ENCODE measurements around the gene GCC1.
"Not testable (repeated sequence)": the region's sequence is repeated elsewhere in the genome, so short reads cannot be mapped to it uniquely, and the experiment has no call there.

The GCC1 gene

DNA sequence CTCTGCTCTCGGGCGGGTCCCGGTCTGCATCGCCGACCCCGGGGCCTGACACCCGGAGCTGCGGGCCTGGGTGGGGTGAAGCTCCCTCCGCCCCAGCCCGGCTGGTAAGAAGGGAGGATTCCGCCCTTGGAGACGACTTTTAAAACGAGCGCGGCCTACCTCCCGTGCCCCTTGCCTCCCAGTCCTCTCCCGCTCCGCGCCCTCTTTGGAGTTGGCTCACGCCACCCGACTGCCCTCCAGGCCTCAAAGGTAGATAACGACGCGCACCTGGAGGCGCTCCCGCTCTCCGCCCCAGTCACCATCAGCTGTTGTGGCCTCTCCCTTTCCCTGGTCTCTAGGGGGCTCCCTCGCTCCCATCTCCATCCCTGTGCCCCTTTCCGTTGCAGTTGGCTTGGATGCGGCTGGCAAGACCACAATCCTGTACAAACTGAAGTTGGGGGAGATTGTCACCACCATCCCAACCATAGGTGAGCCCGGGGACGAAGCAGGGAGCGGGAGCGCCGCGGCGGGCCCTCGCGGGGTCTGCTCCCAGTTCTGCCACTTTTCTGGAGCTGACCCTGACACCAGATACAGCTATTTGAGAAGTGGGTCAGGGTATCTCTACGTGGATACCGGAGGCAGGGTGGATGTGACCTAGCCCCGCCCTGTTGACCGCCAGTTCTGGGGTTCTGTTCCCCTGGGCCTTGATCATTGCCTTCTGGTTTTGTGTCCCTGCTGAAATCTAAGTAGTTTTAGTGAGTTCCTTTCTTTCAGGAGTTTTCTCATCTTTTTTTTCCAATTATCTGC, 3.5 kb upstream of the GCC1 start:
- DNase-seq: peak; percentile 70

DNA sequence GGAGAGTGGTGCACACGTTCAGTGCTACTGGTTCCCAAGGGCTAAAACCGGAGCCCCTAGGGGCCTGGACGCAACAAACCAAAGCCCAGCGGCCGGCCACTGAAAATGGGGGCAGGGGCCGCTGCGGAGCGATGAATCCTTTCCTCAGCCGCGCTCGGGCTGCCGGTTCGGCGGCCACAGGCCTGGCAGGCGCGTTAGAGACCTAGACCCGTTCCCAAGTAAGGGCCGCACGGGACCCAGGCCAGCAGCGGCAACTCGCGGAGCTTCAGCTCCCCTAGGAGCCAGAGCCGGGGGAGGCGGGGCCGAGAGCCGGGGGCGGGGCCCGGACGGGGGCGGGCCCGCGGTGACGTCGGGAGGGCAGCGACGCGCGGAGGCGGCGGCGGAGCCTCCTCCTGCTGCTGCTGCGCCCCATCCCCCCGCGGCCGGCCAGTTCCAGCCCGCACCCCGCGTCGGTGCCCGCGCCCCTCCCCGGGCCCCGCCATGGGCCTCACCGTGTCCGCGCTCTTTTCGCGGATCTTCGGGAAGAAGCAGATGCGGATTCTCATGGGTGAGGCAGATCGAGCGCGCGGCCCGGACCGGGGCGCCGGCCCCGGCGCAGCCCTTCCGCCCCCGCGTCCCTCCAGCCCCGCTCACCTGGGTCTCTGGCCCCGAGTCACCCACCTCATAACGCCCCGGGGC, 2.8 kb upstream of the GCC1 start, which contains the start of gene ARF5:
Gene ARF5, plus strand, starts transcription at position 393 of the 678 bp plus-strand sequence. Its CDS starts 88 bp downstream, at position 481.
- peak; percentile 94 for DNase-seq

DNA sequence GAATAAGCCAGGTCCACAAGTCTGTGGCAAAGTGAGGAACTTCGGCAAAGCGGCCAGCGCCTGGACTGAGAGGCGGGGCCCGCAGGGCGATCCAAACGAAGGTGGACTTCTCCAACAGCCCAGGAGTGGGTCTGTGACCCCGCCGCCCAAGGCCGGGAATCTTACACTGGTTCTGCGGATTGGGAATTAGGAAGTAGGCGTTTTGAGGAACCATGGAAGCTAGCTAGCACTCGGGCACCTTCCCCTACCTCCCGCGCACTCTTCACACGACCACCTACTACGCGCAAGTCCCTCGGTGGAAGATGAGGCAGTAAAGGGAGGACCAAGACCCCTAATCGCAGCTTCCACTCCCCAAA, 2.2 kb upstream of the GCC1 start:
- no peak for DNase-seq

DNA sequence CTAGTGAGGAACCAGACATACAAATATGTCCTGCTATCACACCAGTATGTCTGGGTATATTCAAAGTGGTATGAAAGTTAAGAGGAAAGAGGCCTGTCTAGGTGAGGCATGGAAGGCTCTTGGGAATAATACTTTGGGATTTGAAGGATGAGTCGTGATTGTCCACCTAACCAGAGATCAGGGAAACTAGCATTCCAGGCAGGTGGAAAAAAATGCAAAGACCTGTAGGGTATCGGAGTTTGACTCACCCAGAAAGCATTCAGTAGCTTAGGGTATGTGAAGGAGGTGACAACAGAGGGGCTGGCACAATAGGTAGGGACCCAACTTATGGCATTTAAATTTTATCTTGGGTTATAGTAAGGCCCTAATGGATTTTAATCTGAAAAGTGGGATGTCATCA, 950 bp upstream of the GCC1 start:
- DNase-seq: no peak

DNA sequence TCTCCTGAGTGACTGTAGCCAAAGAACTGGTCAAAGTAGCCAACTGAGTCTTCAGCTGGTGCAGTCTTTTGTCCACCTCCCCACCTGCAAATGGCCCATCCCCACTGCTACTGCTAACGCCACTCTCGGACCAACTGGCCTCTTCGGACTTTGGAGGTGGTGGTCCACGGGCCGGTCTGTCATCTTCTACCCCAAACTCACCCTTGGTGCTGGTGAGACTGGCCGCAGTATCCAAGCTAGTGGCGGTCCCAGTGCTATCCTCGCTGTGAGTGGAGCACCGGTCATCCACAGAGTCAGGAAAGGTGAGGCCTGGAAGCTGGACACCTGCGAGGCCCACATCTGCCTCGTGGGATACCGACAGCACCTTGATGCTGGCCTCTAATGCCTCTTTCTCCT, 750 bp downstream of the GCC1 start:
- DNase-seq: no peak

DNA sequence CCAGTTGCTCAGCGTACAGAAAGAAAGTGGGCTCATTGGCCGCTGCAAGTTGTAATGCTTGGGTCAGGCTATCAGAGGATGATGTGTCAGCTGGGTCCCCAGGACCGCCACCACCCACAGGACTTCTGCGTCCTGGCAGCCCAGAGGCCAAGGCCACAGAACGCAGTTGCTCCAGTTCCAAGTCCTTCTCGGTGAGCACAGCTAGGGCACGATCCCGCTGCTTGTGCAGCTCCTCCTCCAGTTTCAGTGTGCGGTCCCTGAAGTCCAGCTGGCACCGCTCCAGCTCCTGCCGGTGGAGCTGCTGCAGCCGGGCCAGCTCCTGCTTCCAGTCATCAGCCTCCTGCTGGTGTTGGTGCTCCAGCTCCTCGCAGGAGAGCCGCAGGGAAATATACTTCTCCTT, 3.0 kb downstream of the GCC1 start:
- no peak for DNase-seq

DNA sequence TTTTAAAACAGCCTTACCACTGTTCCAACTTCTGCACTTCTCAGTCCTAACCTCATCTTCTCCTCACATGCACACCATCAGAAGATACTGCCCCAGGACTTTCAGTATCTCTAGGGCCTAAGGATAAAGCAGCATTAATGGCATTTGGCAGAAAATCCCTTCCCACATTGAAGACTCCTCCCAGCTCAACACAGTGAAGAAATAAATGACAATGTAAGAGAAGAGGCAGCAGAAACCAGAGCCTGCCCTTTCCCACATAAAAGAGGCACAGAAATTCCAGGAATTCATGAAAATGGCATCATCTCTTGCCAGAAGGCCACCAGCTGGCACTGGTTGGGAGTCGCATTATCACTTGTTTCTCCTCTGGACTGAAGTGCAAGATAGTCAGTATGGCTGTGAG, 3.7 kb downstream of the GCC1 start:
- no peak for DNase-seq

DNA sequence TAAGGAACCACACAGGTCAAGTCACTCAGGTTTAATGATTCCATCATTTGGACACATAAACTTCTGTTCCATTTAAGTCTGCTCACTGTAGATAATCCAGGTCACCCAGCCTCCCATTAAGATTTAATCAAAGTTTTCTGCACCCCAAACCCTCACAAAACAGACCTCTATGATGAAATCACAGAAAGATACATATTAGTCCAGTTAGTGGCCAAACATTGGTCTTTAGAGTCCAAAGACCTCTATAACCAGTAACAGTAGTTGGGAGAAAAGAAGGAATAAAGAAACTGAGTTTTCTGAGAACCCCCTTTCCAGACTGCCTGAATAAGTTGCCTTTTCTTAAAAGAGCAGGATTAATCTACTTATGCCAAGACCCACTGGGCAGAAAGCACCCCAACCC, 4.8 kb downstream of the GCC1 start:
- no peak for DNase-seq

DNA sequence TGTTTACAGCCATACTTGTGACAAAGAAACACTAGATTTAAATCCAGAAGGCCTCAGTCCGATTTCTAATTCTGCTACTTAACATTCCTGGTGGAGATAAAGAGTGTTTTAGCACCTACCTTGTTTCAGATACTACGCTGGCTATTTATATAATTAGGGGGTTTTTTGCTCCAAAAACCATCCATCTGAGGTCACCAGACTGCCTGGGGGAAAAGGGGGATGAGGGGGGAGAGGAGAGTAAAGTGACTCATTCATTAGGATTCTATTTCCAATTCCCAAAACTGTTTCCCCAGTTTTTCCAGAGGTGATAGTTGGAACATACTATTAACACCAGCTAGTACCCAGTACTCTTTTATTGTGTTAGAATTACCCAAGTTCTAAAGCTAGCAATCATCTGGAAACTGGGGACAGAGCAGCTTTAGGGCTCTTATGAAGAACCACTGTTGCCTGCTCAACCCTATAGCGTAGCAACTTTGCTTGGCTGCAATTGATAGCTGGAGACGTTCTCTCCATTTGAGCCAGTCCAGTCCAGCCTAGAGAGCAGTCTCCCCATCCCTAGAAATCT, 6.6 kb downstream of the GCC1 start:
- DNase-seq: no peak

DNA sequence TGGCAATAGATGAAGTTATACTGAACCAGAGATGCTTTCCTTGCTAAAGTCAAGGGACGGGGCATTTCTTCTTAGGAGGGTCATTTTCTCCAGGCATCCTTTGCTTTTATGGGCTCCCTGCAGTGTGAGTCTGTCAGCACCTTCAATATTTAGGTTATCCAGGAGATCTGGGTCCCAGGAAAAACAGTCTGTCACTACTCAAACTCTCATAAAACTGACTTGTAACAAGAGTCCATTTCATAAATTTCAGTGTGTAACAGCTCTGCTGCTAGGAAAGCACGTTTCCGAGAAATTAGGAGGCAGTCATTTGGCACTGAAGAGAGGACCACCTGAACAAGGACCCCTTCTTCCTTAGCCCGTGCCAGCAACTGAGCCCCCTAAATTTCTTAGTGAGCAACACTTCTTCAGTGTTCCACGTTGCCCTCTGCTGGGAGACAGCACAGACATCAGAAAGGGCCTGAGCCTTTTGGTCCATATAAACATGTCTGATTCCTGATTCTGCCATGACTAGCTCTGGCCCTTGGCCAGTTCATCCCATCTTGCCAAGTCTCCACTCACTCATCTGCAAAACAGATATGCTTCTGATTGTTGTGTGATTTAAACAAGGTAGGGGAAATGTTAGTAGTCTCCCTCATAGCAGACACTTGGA, 7.2 kb downstream of the GCC1 start:
- DNase-seq: no peak

DNA sequence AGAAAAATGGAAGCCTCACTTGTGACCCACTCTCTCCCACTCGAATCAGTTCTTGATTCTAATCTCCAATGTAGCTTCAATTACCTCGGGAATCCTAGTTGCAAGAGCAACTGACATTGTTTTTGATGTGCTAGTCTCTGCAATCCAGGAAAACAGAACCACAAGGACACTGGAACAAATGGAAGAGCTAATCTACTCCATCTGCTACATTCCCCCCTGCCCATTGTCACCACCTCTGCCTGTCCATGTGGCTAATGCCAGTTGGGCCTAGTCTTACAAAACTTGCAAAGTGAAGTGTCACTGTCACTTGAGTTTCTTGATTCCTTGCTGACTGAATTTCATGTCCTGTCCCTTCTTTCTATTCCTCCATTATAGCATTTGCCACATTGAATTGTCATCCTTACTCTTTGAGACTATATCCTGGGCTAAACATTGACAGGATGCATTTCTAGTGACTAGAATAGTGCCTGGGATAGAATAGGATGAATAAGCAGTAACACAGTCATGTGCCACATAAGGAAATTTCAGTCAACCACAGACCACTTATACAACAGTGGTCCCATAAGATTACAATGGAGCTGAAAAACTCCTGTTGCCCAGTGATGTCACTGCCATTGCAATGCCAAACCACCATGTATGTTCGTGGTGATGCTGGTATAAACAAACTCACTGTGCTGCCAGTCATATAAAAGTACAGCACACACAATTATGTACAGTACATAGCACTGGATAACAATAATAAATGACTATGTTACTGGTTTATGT, 13.5 kb downstream of the GCC1 start:
- DNase-seq: no peak

DNA sequence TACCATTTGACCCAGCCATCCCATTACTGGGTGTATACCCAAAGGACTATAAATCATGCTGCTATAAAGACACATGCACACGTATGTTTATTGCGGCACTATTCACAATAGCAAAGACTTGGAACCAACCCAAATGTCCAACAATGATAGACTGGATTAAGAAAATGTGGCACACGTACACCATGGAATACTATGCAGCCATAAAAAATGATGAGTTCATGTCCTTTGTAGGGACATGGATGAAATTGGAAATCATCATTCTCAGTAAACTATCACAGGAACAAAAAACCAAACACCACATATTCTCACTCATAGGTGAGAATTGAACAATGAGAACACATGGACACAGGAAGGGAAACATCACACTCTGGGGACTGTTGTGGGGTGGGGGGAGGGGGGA, 17.4 kb downstream of the GCC1 start:
- DNase-seq: not testable (repeated sequence)

DNA sequence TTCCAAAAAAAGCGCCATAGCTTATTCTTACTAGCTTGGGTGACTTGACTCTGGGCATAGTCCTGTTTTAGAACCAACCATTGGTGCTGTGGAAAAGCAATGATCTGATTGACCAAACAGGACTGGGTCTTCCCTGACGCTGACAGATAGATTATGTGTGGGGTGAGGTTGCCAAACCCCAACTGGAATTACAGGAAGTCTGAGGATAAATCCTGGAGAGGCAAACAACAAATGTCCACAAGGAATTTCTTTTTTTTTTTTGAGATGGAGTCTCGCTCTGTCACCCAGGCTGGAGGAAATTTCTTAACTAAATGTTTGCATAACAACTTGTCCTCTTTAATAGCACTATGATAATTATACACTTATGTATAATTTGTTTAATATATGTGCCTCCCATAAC, 19.2 kb downstream of the GCC1 start:
- DNase-seq: no peak

DNA sequence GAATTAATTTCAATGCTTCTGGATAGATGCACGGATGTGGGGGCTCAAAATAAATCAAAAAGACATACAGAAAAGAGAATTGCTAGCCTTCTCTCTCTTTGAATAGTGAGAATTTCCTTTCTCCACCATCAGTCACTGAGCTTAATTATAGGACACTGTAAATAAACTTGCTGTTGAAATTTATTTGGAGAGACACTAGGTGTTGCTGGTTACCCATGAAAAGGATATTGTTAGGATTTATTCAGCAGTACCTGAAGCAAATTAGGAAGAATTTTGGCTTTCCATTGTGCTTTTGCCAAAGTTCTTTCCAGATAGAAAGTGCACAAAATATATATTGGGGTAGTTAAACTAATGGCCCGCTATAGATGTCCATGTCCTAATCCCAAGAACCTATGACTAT, 27.6 kb downstream of the GCC1 start:
- no peak for DNase-seq

DNA sequence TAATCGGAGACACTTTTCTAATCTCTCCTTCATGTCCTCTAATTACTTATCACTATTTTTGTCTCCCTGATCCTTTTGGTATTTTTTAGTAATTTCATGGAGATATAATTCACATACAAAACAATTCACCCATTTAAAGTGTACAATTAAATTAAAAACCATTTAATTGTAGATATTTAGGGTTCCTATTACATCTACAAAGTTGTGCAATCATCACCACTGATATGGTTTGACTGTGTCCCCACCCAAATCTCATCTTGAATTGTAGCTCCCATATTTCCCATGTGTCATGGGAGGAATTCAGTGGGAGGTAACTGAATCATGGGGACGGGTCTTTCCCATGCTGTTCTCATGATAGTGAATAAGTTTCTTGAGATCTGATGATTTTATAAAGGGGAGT, 29.0 kb downstream of the GCC1 start:
- DNase-seq: no peak

DNA sequence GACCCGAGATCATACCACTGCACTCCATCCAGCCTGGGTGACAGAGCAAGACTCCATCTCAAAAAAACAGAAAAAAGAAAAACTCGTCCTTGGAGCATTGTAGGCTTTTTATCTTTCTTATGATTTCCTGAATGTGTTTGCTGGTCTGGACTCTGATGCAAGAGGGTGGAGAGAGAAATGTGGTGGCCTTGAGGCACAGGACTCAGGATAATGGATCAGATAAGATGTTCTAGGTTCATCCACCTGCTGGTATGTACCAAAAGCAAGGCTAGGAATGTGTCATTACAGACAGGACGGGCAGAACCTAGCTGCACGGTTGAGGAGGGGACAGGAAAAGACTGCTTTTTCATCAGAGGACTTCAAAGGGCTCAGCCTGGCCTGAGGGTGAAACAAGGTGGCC, 33.5 kb downstream of the GCC1 start:
- DNase-seq: no peak

DNA sequence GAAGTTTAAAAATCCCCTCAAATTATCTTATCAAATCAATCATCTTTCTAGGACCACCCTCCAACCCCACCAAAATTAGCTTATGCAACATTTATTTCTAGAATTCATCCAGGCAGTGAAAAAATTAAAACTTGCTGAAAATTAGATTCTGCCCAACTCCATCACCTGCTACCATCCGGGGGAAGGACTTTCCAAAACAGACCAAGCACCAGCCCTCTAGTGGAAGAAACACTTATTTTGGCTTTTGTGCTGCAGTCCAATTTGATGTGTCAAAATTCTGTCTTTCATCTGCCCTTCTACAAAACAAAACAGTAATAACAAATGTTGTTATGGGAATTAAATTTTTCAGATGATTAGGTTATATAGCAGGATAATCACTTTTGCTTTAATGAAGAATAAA, 35.1 kb downstream of the GCC1 start:
- no peak for DNase-seq

DNA sequence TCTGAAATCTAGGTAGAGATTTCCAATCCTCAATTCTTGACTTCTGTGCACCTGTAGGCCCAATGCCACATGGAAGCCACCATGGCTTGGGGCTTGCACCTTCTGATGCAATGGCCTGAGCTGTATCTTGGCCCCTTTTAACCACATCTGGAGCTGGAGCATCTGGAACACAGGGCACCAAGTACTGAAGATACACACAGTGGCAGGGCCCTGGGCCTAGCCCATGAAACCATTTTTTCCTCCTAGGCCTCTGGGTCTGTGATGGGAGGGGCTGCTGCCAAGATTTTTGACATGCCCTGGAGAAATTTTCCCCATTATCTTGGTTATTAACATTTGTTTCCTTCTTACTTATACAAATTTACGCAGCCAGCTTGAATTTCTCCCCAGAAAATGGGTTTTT, 39.1 kb downstream of the GCC1 start:
- DNase-seq: no peak

DNA sequence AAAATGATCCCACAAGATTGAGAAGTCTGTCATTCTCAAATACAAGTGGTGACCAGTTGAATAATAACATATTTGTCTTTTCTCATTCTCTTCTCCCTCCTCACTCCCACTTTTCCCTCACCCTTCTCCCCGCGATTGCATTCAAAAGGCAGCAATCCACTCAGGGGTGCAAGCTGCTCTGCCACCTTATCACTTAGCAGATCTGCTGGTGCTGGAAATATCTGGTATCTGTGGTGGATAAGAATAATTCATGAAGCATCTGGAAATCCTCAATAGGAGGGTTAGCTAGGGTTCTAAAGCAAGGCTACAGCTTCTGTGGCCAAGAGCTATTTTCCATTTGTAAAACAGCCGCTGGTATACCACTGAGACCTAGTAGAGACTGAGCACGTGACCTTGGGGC, 43.8 kb downstream of the GCC1 start:
- no peak for DNase-seq

DNA sequence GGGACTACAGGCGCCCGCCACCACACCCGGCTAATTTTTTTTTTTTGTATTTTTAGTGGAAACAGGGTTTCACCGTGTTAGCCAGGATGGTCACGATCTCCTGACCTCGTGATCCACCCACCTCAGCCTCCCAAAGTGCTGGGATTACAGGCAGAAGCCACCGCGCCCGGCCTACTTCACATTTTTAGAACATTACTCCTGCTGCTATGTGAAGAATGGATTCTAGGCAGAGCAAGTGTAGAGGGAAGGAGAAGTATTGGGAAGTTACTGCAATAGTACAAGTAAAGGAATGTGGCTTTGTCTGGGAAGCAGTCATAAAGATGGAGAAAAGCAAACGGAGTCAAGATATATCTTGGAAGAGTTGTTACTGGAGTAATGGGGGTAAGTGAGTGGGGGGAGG, 44.9 kb downstream of the GCC1 start:
- DNase-seq: not testable (repeated sequence)

DNA sequence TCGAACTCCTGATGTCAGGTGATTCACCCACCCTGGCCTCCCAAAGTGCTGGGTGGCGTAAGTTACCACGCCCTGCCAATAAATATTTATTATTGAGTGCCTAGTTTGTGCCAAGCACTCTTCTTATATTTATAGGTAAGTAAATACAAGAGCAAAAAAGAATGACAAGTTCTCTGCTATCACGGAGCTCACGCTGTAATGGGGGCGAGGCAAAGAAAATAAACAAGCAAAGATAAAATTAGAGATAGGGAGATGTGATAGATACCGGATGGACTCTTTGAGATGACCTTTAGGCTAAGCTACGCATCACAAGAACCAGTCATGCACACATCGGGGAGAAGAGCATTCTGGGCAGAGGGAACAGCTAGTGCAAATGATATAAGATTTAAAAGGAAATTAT, 46.3 kb downstream of the GCC1 start:
- no peak for DNase-seq

DNA sequence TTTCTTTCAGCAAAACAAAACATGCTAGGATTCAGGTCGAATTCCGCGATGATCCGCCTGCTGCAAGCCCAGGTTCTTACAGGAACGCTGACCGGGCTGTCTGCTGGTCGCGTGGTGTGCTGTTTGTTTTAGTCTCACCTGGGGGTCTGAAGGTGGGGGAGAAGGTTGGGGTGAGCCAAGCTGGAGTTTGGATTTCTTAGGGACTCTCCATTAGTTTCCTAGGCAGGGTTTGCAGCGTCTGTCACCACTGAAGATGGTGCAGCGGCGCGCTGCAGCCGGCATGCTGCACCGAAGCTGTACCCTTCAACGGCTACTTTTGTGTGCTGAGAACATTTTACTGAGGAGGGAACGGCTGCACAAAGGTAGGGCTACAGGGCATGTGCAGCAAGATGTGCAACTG, 48.7 kb downstream of the GCC1 start:
- DNase-seq: no peak

DNA sequence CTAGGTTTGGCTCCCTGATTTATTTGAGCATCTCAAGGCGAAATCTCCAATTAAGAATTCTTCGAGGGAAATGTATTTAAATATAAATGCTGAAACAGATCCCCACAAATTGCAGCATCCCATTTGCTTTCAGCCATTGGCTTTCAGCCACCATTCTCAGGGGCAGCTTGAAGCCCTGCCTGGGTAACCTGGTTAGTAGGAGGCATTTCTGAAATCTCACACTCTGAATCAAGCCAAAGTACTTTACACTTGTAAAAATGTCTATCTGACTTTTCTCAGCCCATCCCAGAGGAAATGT, 49.1 kb downstream of the GCC1 start:
- DNase-seq: no peak
